WTC11 (cell line): ENCODE data around the gene CTNND2. TPM values are rescaled to one million over a fixed set of nuclear protein-coding genes. Genes with fewer than 3 reads are reported as not detected.

Source experiments
- ATAC-seq: fragments of 200-7000 bp; cut with Tn5 transposase; 2 replicates; pipeline ENCODE4 v1.10.0; 2021; ENCODE audit warnings: mild to moderate bottlenecking, moderate library complexity
- CTCF ChIA-PET: fragments of 300-600 bp; sonication (Branson Sonifier 250); formaldehyde crosslinking; loops from one replicate; lab custom pipeline; 2021; ENCODE audit warnings: antibody characterized with exemption; lab: Charles Lee
- POLR2A ChIA-PET: fragments of 350-600 bp; sonication (Branson Sonifier 250); formaldehyde crosslinking; loops from one replicate; lab custom pipeline; 2021; ENCODE audit warnings: antibody characterized with exemption; lab: Charles Lee
- DNase-seq: peaks from one replicate; pipeline ENCODE4 v3.0.0; 2021; ENCODE audit warnings: low spot score
- H3K27ac Mint-ChIP-seq: 2 replicates; pipeline ENCODE4 v1.8.0; 2021; ENCODE audit warnings: mixed read lengths
- H3K27me3 Mint-ChIP-seq: 2 replicates; pipeline ENCODE4 v1.8.0; 2021; ENCODE audit warnings: low read depth, mild to moderate bottlenecking, moderate library complexity, mixed read lengths
- H3K36me3 Mint-ChIP-seq: 2 replicates; pipeline ENCODE4 v1.8.0; 2021; ENCODE audit warnings: mixed read lengths
- H3K4me1 Mint-ChIP-seq: 2 replicates; pipeline ENCODE4 v1.8.0; 2022; ENCODE audit warnings: mixed read lengths
- H3K4me3 Mint-ChIP-seq: 2 replicates; pipeline ENCODE4 v1.8.0; 2021; ENCODE audit warnings: mild to moderate bottlenecking, moderate library complexity, mixed read lengths
- H3K9me3 Mint-ChIP-seq: 2 replicates; pipeline ENCODE4 v1.8.0; 2021; ENCODE audit warnings: mixed read lengths
- ATF3 ChIP-seq: sonication (generic); formaldehyde crosslinking; conservative IDR thresholded peaks from 2 replicates; pipeline ENCODE4 v1.8.1; 2022; ENCODE audit warnings: mild to moderate bottlenecking, missing genetic modification reagents
- E2F4 ChIP-seq: sonication (generic); formaldehyde crosslinking; IDR thresholded peaks from 2 replicates; pipeline ENCODE4 v1.8.1; 2022; ENCODE audit warnings: low read depth, mild to moderate bottlenecking, moderate library complexity, missing genetic modification reagents, borderline replicate concordance
- EMX1 ChIP-seq: fragments of 250-450 bp; sonication (Bioruptor Pico); IDR thresholded peaks from 2 replicates; pipeline ENCODE4 v1.8.0; 2021; ENCODE audit warnings: mild to moderate bottlenecking
- HMGXB4 ChIP-seq: sonication (generic); formaldehyde crosslinking; IDR thresholded peaks from 2 replicates; pipeline ENCODE4 v1.8.1; 2023; ENCODE audit warnings: mild to moderate bottlenecking, moderate library complexity, missing genetic modification reagents
- IRF2 ChIP-seq: sonication (generic); formaldehyde crosslinking; IDR thresholded peaks from 2 replicates; pipeline ENCODE4 v1.8.0; 2022; ENCODE audit warnings: low read depth, missing genetic modification reagents, borderline replicate concordance
- KAT7 ChIP-seq: sonication (generic); formaldehyde crosslinking; IDR thresholded peaks from 2 replicates; pipeline ENCODE4 v1.8.1; 2023; ENCODE audit warnings: missing genetic modification reagents, mild to moderate bottlenecking, borderline replicate concordance
- MYBL2 ChIP-seq: sonication (generic); formaldehyde crosslinking; IDR thresholded peaks from 2 replicates; pipeline ENCODE4 v1.8.1; 2023; ENCODE audit warnings: mild to moderate bottlenecking, moderate library complexity, missing genetic modification reagents
- NR3C1 ChIP-seq: sonication (generic); formaldehyde crosslinking; conservative IDR thresholded peaks from 2 replicates; pipeline ENCODE4 v1.8.1; 2023; ENCODE audit warnings: low read depth, mild to moderate bottlenecking, missing genetic modification reagents
- SOX15 ChIP-seq: fragments of 250-450 bp; sonication (Bioruptor Pico); IDR thresholded peaks from 2 replicates; pipeline ENCODE4 v1.9.0; 2021; ENCODE audit warnings: mild to moderate bottlenecking
- SP1 ChIP-seq: sonication (generic); formaldehyde crosslinking; conservative IDR thresholded peaks from 2 replicates; pipeline ENCODE4 v1.8.1; 2022; ENCODE audit warnings: missing genetic modification reagents
- ZNF263 ChIP-seq: sonication (generic); formaldehyde crosslinking; IDR thresholded peaks from 2 replicates; pipeline ENCODE4 v1.8.1; 2022; ENCODE audit warnings: low read depth, mild to moderate bottlenecking, moderate library complexity, missing genetic modification reagents
- ZNF396 ChIP-seq: fragments of 250-450 bp; sonication (Bioruptor Pico); IDR thresholded peaks from 2 replicates; pipeline ENCODE4 v1.8.0; 2021; ENCODE audit warnings: mild to moderate bottlenecking, moderate library complexity, borderline replicate concordance
- total RNA-seq: library from RNA; stranded (reverse); gene quantifications from 3 replicates; pipeline ENCODE4 v1.2.3, GENCODE V29; 2021
- TF ChIP-seq, protein P1 (sequence below): sonication (generic); formaldehyde crosslinking; IDR thresholded peaks from 2 replicates; pipeline ENCODE4 v1.8.1; 2022; ENCODE audit warnings: mild to moderate bottlenecking, missing genetic modification reagents, moderate library complexity, borderline replicate concordance
- TF ChIP-seq, protein P2 (sequence below): fragments of 250-450 bp; sonication (Bioruptor Pico); IDR thresholded peaks from 2 replicates; pipeline ENCODE4 v1.9.0; 2021; ENCODE audit warnings: mild to moderate bottlenecking, borderline replicate concordance
- TF ChIP-seq, protein P3 (sequence below): fragments of 200-600 bp; IDR thresholded peaks from 2 replicates; pipeline ENCODE4 v1.8.0; 2022; ENCODE audit warnings: antibody characterized with exemption
- TF ChIP-seq, protein P4 (sequence below): sonication (generic); formaldehyde crosslinking; IDR thresholded peaks from 2 replicates; pipeline ENCODE4 v1.8.1; 2023; ENCODE audit warnings: mild to moderate bottlenecking, missing genetic modification reagents, borderline replicate concordance
- TF ChIP-seq, protein P5 (sequence below): fragments of 250-450 bp; sonication (Bioruptor Pico); IDR thresholded peaks from 2 replicates; pipeline ENCODE4 v2.1.2; 2022; ENCODE audit warnings: mild to moderate bottlenecking, moderate library complexity

CTNND2 gene
- total RNA-seq, 1 experiment from 2014 or later = 11.9 TPM

DNA sequence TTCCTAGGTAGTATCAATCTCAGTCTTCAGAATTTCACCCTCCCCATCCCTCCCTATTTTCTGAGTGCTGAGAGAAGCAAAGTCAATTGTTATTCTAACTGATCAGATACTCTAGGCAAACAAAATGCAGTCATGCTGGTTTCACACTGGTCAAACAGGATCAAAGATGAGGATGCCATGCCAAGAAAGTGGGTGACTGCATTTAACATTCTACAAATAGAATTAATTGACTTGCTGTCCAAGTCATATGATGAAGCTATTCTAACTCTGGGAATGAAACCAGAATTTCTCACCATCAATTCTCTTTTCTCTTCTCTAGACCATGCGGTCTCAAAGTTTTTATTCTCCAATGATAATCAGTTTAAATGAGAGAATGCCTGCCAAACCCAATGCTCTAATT is 112.5 kb downstream of the CTNND2 start (continued):
- TF ChIP-seq, protein P1, sequence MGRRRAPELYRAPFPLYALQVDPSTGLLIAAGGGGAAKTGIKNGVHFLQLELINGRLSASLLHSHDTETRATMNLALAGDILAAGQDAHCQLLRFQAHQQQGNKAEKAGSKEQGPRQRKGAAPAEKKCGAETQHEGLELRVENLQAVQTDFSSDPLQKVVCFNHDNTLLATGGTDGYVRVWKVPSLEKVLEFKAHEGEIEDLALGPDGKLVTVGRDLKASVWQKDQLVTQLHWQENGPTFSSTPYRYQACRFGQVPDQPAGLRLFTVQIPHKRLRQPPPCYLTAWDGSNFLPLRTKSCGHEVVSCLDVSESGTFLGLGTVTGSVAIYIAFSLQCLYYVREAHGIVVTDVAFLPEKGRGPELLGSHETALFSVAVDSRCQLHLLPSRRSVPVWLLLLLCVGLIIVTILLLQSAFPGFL (CRISPR knock-in tag) = no peak
- TF ChIP-seq ZNF396 (CRISPR knock-in tag) (no peak), SP1 (CRISPR knock-in tag) (no peak), E2F4 (no peak), IRF2 (CRISPR knock-in tag) (no peak), SOX15 (CRISPR knock-in tag) (no peak), EMX1 (CRISPR knock-in tag) (no peak), HMGXB4 (CRISPR knock-in tag) (no peak), ATF3 (CRISPR knock-in tag) (no peak)
- TF ChIP-seq, protein P2, sequence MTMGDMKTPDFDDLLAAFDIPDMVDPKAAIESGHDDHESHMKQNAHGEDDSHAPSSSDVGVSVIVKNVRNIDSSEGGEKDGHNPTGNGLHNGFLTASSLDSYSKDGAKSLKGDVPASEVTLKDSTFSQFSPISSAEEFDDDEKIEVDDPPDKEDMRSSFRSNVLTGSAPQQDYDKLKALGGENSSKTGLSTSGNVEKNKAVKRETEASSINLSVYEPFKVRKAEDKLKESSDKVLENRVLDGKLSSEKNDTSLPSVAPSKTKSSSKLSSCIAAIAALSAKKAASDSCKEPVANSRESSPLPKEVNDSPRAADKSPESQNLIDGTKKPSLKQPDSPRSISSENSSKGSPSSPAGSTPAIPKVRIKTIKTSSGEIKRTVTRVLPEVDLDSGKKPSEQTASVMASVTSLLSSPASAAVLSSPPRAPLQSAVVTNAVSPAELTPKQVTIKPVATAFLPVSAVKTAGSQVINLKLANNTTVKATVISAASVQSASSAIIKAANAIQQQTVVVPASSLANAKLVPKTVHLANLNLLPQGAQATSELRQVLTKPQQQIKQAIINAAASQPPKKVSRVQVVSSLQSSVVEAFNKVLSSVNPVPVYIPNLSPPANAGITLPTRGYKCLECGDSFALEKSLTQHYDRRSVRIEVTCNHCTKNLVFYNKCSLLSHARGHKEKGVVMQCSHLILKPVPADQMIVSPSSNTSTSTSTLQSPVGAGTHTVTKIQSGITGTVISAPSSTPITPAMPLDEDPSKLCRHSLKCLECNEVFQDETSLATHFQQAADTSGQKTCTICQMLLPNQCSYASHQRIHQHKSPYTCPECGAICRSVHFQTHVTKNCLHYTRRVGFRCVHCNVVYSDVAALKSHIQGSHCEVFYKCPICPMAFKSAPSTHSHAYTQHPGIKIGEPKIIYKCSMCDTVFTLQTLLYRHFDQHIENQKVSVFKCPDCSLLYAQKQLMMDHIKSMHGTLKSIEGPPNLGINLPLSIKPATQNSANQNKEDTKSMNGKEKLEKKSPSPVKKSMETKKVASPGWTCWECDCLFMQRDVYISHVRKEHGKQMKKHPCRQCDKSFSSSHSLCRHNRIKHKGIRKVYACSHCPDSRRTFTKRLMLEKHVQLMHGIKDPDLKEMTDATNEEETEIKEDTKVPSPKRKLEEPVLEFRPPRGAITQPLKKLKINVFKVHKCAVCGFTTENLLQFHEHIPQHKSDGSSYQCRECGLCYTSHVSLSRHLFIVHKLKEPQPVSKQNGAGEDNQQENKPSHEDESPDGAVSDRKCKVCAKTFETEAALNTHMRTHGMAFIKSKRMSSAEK (CRISPR knock-in tag) = no peak

DNA sequence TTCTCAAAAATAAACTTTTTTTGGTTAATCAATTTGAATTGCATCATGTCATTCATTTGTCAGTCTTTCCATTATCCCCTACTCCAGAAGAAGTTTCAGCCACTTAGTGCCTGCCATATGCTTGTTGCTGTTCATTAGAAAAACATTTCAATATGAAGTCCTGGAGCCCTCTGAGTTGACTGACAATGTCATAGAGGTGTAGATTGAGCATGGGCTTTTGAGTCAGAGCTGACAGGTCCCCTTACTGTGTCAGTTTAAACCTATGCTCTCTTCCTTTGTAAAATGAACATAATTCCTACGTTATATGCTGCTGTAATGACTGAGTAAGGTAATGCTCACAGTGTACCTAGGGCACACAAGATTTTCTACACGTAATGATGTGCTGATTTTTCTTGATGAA is 114.0 kb downstream of the CTNND2 start:
- ATAC-seq = no peak
- ChIA-PET POLR2A (no interaction called here), CTCF (no interaction called here)
- H3K9me3 Mint-ChIP-seq = no peaks in the 10 kb centered on the region
- no peaks in the 10 kb centered on the region for H3K27me3 Mint-ChIP-seq
- H3K36me3 Mint-ChIP-seq = no peaks in the 10 kb centered on the region
- H3K4me1 Mint-ChIP-seq = peaks cover 18% of the 10 kb centered on the region
- no peak overlapping the region for H3K4me3 Mint-ChIP-seq
- DNase-seq = no peak
- H3K27ac Mint-ChIP-seq = no peak overlapping the region
- TF ChIP-seq, protein P3, sequence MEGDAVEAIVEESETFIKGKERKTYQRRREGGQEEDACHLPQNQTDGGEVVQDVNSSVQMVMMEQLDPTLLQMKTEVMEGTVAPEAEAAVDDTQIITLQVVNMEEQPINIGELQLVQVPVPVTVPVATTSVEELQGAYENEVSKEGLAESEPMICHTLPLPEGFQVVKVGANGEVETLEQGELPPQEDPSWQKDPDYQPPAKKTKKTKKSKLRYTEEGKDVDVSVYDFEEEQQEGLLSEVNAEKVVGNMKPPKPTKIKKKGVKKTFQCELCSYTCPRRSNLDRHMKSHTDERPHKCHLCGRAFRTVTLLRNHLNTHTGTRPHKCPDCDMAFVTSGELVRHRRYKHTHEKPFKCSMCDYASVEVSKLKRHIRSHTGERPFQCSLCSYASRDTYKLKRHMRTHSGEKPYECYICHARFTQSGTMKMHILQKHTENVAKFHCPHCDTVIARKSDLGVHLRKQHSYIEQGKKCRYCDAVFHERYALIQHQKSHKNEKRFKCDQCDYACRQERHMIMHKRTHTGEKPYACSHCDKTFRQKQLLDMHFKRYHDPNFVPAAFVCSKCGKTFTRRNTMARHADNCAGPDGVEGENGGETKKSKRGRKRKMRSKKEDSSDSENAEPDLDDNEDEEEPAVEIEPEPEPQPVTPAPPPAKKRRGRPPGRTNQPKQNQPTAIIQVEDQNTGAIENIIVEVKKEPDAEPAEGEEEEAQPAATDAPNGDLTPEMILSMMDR = no peak
- no peak for TF ChIP-seq NR3C1
- TF ChIP-seq, protein P4, sequence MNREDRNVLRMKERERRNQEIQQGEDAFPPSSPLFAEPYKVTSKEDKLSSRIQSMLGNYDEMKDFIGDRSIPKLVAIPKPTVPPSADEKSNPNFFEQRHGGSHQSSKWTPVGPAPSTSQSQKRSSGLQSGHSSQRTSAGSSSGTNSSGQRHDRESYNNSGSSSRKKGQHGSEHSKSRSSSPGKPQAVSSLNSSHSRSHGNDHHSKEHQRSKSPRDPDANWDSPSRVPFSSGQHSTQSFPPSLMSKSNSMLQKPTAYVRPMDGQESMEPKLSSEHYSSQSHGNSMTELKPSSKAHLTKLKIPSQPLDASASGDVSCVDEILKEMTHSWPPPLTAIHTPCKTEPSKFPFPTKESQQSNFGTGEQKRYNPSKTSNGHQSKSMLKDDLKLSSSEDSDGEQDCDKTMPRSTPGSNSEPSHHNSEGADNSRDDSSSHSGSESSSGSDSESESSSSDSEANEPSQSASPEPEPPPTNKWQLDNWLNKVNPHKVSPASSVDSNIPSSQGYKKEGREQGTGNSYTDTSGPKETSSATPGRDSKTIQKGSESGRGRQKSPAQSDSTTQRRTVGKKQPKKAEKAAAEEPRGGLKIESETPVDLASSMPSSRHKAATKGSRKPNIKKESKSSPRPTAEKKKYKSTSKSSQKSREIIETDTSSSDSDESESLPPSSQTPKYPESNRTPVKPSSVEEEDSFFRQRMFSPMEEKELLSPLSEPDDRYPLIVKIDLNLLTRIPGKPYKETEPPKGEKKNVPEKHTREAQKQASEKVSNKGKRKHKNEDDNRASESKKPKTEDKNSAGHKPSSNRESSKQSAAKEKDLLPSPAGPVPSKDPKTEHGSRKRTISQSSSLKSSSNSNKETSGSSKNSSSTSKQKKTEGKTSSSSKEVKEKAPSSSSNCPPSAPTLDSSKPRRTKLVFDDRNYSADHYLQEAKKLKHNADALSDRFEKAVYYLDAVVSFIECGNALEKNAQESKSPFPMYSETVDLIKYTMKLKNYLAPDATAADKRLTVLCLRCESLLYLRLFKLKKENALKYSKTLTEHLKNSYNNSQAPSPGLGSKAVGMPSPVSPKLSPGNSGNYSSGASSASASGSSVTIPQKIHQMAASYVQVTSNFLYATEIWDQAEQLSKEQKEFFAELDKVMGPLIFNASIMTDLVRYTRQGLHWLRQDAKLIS (CRISPR knock-in tag) = no peak
- TF ChIP-seq, protein P5, sequence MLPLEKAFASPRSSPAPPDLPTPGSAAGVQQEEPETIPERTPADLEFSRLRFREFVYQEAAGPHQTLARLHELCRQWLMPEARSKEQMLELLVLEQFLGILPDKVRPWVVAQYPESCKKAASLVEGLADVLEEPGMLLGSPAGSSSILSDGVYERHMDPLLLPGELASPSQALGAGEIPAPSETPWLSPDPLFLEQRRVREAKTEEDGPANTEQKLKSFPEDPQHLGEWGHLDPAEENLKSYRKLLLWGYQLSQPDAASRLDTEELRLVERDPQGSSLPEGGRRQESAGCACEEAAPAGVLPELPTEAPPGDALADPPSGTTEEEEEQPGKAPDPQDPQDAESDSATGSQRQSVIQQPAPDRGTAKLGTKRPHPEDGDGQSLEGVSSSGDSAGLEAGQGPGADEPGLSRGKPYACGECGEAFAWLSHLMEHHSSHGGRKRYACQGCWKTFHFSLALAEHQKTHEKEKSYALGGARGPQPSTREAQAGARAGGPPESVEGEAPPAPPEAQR (CRISPR knock-in tag) = no peak
- TF ChIP-seq MYBL2 = no peak
- no peak for TF ChIP-seq ZNF263 (CRISPR knock-in tag)
- no peak for TF ChIP-seq KAT7 (CRISPR knock-in tag)
